ENCODE measurements around the gene ENOSF1. TPM values are rescaled to one million over a fixed set of nuclear protein-coding genes. Genes with fewer than 3 reads are reported as not detected.

Gene ENOSF1
- total RNA-seq, 4 donors from 2014 or later, result 31.8 to 159 (median 64.3) TPM

DNA sequence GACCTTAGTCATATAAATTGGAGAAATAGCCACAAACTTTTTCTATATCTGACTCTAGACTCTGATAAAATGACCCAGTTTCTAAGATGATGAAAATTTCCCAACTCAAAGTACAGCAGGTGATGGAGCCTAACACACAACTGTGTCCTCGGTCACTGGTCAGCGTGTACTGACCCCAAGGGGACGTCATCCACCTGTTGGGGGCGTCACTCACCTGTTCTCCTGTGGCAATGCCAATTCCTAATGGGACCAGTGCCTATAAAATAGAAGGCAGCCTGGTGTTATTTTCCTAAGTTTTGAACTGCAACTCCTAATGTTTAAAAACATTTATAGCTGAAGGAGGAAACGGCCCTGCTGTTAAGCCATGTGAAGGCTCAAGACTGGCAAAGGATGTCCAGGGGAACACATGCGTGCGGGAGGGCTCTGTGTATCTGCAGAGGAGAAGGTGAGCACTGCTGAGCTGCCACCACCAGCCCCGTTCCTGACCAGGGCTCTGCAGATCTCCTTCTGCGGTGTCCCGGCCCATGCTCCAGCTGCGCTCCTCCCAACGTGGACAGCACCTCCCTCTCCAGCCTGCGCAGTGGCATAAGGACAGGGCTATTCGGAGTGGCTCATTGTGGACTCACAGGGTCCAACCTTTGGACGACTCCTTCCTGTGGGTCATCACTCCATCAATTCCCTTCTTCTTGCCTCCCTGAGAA is 33.8 kb downstream of the ENOSF1 start:
- 88% methylated on average over 15 of the region's 15 CpGs for WGBS
- DNase-seq (ENCODE audit: low spot score in 2 of 2), result no peak
- H3K4me3 ChIP-seq, result no peak overlapping the region
- no peaks in the 10 kb centered on the region for H3K27me3 ChIP-seq
- H3K36me3 ChIP-seq, result peaks cover 71% of the 10 kb centered on the region
- H3K27ac ChIP-seq, result no peak overlapping the region
- TF ChIP-seq EP300 (IDR thresholded peaks at IDR 0.05) (no peak), POLR2A (IDR thresholded peaks at IDR 0.05) (no peak), POLR2AphosphoS5 (IDR thresholded peaks at IDR 0.05) (no peak)
- TF ChIP-seq, protein P1, sequence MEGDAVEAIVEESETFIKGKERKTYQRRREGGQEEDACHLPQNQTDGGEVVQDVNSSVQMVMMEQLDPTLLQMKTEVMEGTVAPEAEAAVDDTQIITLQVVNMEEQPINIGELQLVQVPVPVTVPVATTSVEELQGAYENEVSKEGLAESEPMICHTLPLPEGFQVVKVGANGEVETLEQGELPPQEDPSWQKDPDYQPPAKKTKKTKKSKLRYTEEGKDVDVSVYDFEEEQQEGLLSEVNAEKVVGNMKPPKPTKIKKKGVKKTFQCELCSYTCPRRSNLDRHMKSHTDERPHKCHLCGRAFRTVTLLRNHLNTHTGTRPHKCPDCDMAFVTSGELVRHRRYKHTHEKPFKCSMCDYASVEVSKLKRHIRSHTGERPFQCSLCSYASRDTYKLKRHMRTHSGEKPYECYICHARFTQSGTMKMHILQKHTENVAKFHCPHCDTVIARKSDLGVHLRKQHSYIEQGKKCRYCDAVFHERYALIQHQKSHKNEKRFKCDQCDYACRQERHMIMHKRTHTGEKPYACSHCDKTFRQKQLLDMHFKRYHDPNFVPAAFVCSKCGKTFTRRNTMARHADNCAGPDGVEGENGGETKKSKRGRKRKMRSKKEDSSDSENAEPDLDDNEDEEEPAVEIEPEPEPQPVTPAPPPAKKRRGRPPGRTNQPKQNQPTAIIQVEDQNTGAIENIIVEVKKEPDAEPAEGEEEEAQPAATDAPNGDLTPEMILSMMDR (IDR thresholded peaks at IDR 0.05), result no peak
- H3K9me3 ChIP-seq, result no peaks in the 10 kb centered on the region
- no peaks in the 10 kb centered on the region for H3K4me1 ChIP-seq

DNA sequence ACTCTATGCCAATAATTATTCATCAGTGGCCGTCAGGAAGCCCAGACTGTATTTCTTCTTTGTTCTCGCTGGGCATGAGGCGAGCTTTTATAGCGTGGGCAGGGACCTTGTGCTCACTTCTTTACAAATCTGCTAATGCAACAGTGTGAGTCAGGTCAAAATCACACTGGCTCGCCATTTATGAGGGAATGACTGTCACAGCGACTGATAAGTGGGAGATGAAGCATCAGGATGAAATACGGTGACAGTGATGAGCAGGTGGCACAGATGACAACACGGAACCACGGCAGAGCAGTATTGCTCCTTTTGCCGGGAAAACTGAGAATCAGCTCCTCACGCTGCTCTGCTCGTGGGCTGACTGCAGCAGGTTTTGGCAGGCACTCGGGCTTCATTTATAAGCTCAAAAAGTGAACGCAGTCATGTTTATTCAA is 34.5 kb downstream of the ENOSF1 start:
- Histone ChIP-seq H3K9me3 (no peaks in the 10 kb centered on the region), H3K27ac (no peak overlapping the region), H3K4me1 (no peaks in the 10 kb centered on the region), H3K4me3 (no peak overlapping the region), H3K36me3 (peaks cover 65% of the 10 kb centered on the region), H3K27me3 (no peaks in the 10 kb centered on the region)
- no peak for TF ChIP-seq POLR2A (IDR thresholded peaks at IDR 0.05)
- DNase-seq (ENCODE audit: low spot score in 2 of 2), result no peak
- WGBS, result 92% methylated on average over 14 of the region's 14 CpGs

- Histone ChIP-seq H3K36me3 (peaks cover 63% of the 10 kb centered on the region), H3K27ac (no peak overlapping the region), H3K27me3 (no peaks in the 10 kb centered on the region), H3K9me3 (no peaks in the 10 kb centered on the region), H3K4me3 (no peak overlapping the region), H3K4me1 (no peaks in the 10 kb centered on the region)
- WGBS, result 83% methylated on average over 4 of the region's 4 CpGs
- no peak for TF ChIP-seq POLR2A (IDR thresholded peaks at IDR 0.05)
- TF ChIP-seq, protein P1 (IDR thresholded peaks at IDR 0.05), result no peak
- no peak for TF ChIP-seq EP300 (IDR thresholded peaks at IDR 0.05)
- TF ChIP-seq POLR2AphosphoS5 (IDR thresholded peaks at IDR 0.05), result no peak
- DNase-seq (ENCODE audit: low spot score in 2 of 2), result no peak
Observed at GRCh38 chr18:677145-677544, 35.3 kb downstream of the ENOSF1 start.

DNA sequence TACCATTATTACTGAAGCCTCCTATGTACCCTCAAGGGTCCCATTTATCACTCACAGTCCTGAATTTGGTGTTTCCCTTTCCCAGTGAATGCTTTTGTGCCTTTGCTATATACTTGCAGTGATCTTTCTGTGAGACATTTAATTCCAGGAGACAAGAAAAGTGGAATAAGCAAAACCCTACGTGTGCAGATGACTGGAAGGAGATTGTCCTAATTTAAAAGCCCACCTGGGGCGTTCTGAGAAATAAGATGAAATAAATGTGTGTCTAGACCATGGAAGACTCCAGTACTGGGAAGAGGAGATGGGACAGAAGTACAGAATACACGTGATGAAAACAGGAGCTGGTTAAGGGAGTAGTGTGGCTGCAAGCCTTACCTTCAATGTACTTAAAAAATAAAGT is 35.7 kb downstream of the ENOSF1 start:
- no peak for DNase-seq (ENCODE audit: low spot score in 2 of 2)
- H3K27me3 ChIP-seq, result no peaks in the 10 kb centered on the region
- H3K4me3 ChIP-seq, result no peak overlapping the region
- 93% methylated on average over 3 of the region's 3 CpGs for WGBS
- H3K27ac ChIP-seq, result no peak overlapping the region
- peaks cover 60% of the 10 kb centered on the region for H3K36me3 ChIP-seq
- H3K4me1 ChIP-seq, result no peaks in the 10 kb centered on the region
- H3K9me3 ChIP-seq, result no peaks in the 10 kb centered on the region
- TF ChIP-seq POLR2A (IDR thresholded peaks at IDR 0.05) (no peak), EP300 (IDR thresholded peaks at IDR 0.05) (no peak), POLR2AphosphoS5 (IDR thresholded peaks at IDR 0.05) (no peak)

DNA sequence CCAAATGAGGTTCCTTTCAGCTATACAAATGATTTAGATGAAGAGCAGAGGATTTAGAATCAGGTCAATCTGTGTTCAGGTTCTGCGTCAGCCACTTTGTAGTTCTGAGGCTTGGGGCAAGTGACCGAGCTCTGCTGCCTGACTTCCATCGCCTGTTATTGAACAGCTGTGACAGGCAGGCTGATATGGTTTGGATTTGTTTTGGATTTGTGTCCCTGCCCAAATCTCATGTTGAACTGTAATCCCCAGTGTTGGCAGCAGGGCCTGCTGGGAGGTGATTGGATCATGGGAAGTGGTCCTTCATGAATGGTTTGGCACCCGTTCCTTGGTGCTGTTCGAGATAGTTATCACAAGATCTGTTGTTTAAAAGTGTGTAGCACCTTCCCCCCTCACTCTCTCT is 36.4 kb downstream of the ENOSF1 start:
- no peak for DNase-seq (ENCODE audit: low spot score in 2 of 2)
- H3K27me3 ChIP-seq, result no peaks in the 10 kb centered on the region
- TF ChIP-seq POLR2A (IDR thresholded peaks at IDR 0.05) (no peak), POLR2AphosphoS5 (IDR thresholded peaks at IDR 0.05) (no peak), EP300 (IDR thresholded peaks at IDR 0.05) (no peak)
- TF ChIP-seq, protein P1 (IDR thresholded peaks at IDR 0.05), result no peak
- peaks cover 57% of the 10 kb centered on the region for H3K36me3 ChIP-seq
- H3K9me3 ChIP-seq, result no peaks in the 10 kb centered on the region
- no peak overlapping the region for H3K27ac ChIP-seq
- no peaks in the 10 kb centered on the region for H3K4me1 ChIP-seq
- 91% methylated on average over 5 of the region's 5 CpGs for WGBS
- no peak overlapping the region for H3K4me3 ChIP-seq

DNA sequence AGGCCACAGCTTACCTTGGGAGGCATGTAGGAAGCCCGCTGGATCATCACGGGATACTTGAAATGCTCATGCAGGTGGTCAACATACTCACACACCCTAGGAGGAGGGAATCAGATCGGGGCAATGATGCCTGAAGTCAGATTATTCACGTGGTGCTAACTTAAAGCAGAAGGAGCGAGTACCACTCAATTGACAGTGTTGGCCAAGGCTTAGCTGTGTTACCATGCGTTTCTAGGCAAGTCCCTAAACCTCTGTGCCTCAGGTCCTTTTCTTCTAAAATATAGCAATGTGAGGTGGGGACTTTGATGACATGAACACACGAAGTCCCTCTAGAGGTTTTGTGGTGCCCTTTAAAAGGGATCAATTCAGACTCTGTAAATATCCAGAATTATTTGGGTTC is 37.1 kb downstream of the ENOSF1 start:
- H3K9me3 ChIP-seq, result no peaks in the 10 kb centered on the region
- no peak overlapping the region for H3K4me3 ChIP-seq
- no peak for TF ChIP-seq EP300 (IDR thresholded peaks at IDR 0.05)
- TF ChIP-seq, protein P1 (IDR thresholded peaks at IDR 0.05), result no peak
- TF ChIP-seq POLR2A (IDR thresholded peaks at IDR 0.05), result no peak
- no peaks in the 10 kb centered on the region for H3K27me3 ChIP-seq
- no peaks in the 10 kb centered on the region for H3K4me1 ChIP-seq
- no peak for DNase-seq (ENCODE audit: low spot score in 2 of 2)
- 84% methylated on average over 7 of the region's 7 CpGs for WGBS
- no peak overlapping the region for H3K27ac ChIP-seq
- peaks cover 64% of the 10 kb centered on the region for H3K36me3 ChIP-seq
